PFSK-1 (cell line): ENCODE measurements around the gene PRPF19.

Experiments used
- FOXP2 ChIP-seq: optimal IDR thresholded peaks from 2 replicates; pipeline ENCODE3; 2011; ENCODE audit warnings: borderline replicate concordance, control low read depth, inconsistent platforms; ENCODE audit not compliant: insufficient read depth; ENCODE audit errors: extremely low read length, extremely low read depth
- POLR2AphosphoS5 ChIP-seq: IDR thresholded peaks from 2 replicates; pipeline ENCODE4 v1.6.1; 2012; ENCODE audit warnings: low read depth, mild to moderate bottlenecking, control low read depth, low read length, moderate library complexity
- REST ChIP-seq, 2 experiments: IDR thresholded peaks; 2 replicates each; pipeline versions ENCODE4 v1.6.1 to v1.8.0; 2011 to 2012; ENCODE audit warnings: low read depth in 2 of 2, low read length in 2 of 2, control low read depth in 1 of 2, inconsistent platforms in 1 of 2, mild to moderate bottlenecking in 1 of 2, moderate library complexity in 1 of 2; ENCODE audit not compliant: insufficient read depth in 1 of 2
- SIN3A ChIP-seq: IDR thresholded peaks from 2 replicates; pipeline ENCODE4 v1.6.1; 2012; ENCODE audit warnings: mild to moderate bottlenecking, low read length, moderate library complexity, borderline replicate concordance; ENCODE audit not compliant: insufficient read depth
- TAF1 ChIP-seq: IDR thresholded peaks from 2 replicates; pipeline ENCODE4 v1.6.1; 2012; ENCODE audit warnings: low read length, control low read depth, borderline replicate concordance; ENCODE audit not compliant: insufficient read depth

The PRPF19 gene

GRCh38 chr11:60935676-60936442 lies 29.5 kb upstream of the PRPF19 start:
- TF ChIP-seq REST (IDR thresholded peaks at IDR 0.05; ENCODE audit: insufficient read depth in 1 of 2, low read depth in 2 of 2, low read length in 2 of 2), result no peak
- no peak for TF ChIP-seq POLR2AphosphoS5
- TF ChIP-seq SIN3A, result no peak
- no peak for TF ChIP-seq FOXP2
- TF ChIP-seq TAF1, result no peak

GRCh38 chr11:60934790-60935605 lies 28.6 kb upstream of the PRPF19 start:
- TF ChIP-seq REST (IDR thresholded peaks at IDR 0.05; ENCODE audit: insufficient read depth in 1 of 2, low read depth in 2 of 2, low read length in 2 of 2) (no peak), TAF1 (no peak), FOXP2 (no peak), POLR2AphosphoS5 (no peak), SIN3A (no peak)

- TF ChIP-seq SIN3A, result no peak
- no peak for TF ChIP-seq TAF1
- no peak for TF ChIP-seq FOXP2
- TF ChIP-seq POLR2AphosphoS5, result no peak
- TF ChIP-seq REST (IDR thresholded peaks at IDR 0.05; ENCODE audit: insufficient read depth in 1 of 2, low read depth in 2 of 2, low read length in 2 of 2), result no peak
These were observed 27.9 kb upstream of the PRPF19 start for GRCh38 chr11:60934124-60934789.

- no peak for TF ChIP-seq POLR2AphosphoS5
- no peak for TF ChIP-seq SIN3A
- no peak for TF ChIP-seq FOXP2
- no peak for TF ChIP-seq TAF1
These were observed 27.2 kb upstream of the PRPF19 start for GRCh38 chr11:60933416-60934123.
